ENCODE measurements around the gene ARMC12.

The ARMC12 gene

GRCh38 chr6:35717449-35718374 lies 19.1 kb upstream of the ARMC12 start:
- in situ Hi-C loops (cut with MboI; ENCODE audit: low sequenced_read_pairs), result no loop called here

GRCh38 chr6:35718375-35718736 lies 18.5 kb upstream of the ARMC12 start:
- in situ Hi-C loops (cut with MboI; ENCODE audit: low sequenced_read_pairs), result no loop called here

DNA sequence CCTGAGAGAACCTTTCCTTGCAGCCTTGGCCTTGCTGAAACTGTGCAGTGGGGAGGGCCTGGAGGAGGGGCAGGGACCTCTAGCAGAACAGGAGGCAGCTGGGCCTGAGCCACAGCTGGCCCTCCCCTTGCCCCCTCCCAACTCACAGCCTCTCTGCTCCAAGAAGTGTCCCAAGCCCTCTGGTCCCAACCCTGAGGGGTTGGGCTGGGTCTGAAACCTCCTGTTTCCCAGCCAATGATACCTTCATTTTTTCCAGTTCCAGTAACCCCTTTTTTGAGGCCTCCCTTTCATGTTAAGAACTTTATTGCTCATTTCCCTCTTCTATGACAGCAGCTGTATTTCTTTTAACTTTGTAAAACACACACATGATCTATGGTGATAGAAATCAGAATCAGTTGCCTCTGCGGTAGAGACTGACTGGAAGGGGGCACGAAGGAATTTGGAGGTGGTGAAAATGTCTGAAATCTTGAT lies 17.9 kb upstream of the ARMC12 start:
- in situ Hi-C loops (cut with MboI; ENCODE audit: low sequenced_read_pairs), result no loop called here

- in situ Hi-C loops (cut with MboI; ENCODE audit: low sequenced_read_pairs), result no loop called here
Measured at GRCh38 chr6:35719404-35719829, 17.4 kb upstream of the ARMC12 start.

- in situ Hi-C loops (cut with MboI; ENCODE audit: low sequenced_read_pairs), result no loop called here
Measured at GRCh38 chr6:35719830-35720733, 16.8 kb upstream of the ARMC12 start.

- in situ Hi-C loops (cut with MboI; ENCODE audit: low sequenced_read_pairs), result no loop called here
Measured at GRCh38 chr6:35722121-35722761, 14.6 kb upstream of the ARMC12 start.

- in situ Hi-C loops (cut with MboI; ENCODE audit: low sequenced_read_pairs), result no loop called here
Measured at GRCh38 chr6:35723587-35723986, 13.2 kb upstream of the ARMC12 start.

DNA sequence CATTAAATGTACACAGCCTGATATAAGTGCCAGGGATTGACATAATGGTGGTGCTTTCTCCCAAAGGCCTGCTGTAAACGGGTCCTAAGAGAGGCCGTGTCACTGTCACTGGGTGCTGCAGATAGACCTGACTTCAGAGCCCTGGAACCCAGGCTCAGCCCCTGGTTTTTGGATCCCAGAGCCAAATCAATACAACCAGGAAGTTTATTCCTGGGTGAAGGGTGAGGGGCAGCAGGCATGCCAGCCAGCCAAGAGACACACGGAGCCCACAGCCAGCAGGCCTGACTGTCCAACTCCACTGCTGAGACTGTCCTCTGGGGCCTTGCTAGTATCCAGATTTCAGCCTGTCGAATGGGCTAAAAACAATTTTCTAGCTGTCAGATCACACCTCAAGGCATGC lies 12.8 kb upstream of the ARMC12 start:
- in situ Hi-C loops (cut with MboI; ENCODE audit: low sequenced_read_pairs), result no loop called here

DNA sequence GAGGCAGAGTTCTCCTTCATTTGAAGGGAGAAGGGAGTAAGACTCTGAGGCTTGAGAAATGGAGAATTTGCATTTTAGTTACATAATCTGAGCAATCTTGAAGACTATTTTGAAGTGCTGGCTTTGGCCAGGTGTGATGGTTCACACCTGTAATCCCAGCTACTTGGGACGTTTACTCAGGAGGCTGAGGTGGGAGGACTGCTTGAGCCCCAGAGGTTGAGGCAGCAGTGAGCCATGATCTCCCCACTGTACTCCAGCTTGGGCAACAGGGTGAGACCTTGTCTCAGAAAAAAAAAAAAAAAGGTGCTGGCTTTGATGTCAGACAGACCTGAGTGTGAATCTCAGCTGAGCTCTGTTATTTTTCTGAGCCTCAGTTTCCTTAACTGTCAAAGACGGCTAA lies 12.4 kb upstream of the ARMC12 start:
- in situ Hi-C loops (cut with MboI; ENCODE audit: low sequenced_read_pairs), result no loop called here

GRCh38 chr6:35725081-35725708 lies 11.6 kb upstream of the ARMC12 start:
- in situ Hi-C loops (cut with MboI; ENCODE audit: low sequenced_read_pairs), result no loop called here

DNA sequence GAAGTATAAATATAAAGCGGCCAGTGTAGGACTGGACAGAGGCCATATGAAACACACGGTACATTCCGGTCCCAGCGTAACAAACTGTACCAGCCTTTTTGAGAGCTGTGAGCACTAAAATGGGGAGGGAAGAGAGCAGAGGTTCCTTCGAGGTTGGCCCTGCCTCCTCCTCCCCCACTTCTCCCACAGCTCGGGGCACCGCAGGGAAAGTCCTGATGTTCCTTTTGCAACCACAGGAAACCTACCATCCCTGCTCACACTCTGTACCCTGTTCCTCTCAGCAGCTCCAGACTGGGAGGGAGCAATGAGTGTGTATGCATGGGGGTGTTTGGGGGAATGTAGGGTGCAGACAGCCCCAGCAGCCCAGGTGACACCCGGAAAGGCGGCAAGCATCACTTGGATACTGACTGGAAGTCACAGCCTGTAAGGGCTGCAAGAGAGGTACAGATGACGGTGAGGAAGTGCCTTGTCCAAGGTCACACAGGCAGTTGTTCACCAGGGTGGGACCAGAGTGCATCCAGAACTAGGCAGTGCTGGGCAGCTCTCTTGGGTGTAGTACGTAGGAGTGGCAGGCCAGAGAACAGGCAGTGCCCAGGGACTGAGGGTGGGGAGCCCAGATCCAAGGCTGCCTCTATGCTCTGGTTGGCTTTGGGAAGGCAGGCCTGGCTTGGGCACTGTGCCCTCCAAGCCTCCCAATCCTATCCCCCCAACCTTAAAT lies 11.0 kb upstream of the ARMC12 start:
- in situ Hi-C loops (cut with MboI; ENCODE audit: low sequenced_read_pairs), result no loop called here

DNA sequence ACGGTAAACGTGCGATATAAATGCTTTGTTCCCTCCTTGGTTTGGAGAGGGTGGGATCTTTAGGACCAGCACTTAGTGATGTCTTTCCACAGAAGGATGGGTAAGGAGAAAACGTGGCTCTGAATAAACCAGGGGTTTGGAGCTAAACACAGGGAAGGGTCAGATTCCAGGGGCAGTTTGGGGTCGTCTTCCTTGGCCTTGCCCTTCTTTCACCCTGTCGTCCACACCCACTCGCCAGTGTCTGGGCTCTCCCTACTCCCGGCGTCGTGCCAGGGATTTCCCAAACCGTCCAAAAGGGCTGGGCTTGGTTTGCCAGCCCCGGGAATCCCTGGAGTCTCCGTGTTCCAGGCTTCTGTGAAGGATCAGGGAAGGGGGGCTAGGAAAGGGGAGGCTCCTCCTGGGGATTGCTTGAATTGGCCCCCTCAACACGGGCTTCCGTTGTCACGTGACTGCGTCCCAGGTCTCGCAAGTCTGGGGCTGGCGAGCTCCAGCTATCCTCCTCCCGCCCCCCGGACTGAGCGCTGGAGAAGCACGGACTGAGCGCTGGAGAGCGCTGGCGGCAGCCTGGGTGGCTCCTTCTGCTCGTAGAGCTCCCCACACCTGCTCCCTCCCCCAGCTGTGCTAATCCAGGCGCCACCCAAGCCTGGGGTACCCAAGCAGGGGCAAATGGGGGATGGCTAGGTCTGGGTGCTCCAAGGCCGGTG lies 9.4 kb upstream of the ARMC12 start:
- in situ Hi-C loops (cut with MboI; ENCODE audit: low sequenced_read_pairs), result no loop called here

- in situ Hi-C loops (cut with MboI; ENCODE audit: low sequenced_read_pairs), result no loop called here
Measured at GRCh38 chr6:35727935-35728682, 8.7 kb upstream of the ARMC12 start.

GRCh38 chr6:35728683-35729678 lies 7.9 kb upstream of the ARMC12 start:
- in situ Hi-C loops (cut with MboI; ENCODE audit: low sequenced_read_pairs), result no loop called here

DNA sequence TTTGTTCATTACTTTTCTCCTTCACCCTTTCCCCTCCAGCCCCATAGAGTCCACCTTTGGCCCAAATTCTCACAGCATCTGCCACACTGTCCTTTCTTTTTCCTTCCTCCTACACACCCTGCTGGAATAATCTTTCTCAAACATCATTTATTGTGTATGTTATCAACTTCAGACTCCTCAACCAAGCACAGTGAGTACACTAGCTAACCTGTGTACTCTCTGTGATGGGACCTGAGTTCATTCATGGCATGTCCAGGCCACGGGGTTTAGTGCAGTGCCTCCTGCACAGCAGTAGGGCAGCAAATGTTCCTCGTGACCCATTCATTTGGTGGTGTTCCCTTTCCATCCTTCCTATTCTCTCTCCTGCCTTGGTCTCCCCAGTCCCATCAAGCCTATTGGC lies 7.1 kb upstream of the ARMC12 start:
- in situ Hi-C loops (cut with MboI; ENCODE audit: low sequenced_read_pairs), result loop anchor here (10.0 kb wide), 1 partner anchor 435 kb away; the partner anchor contains the start of gene DEF6

- in situ Hi-C loops (cut with MboI; ENCODE audit: low sequenced_read_pairs), result loop anchor here (10.0 kb wide), 1 partner anchor 436 kb away; the partner anchor contains the start of gene DEF6
Measured at GRCh38 chr6:35730745-35731413, 6.0 kb upstream of the ARMC12 start.

DNA sequence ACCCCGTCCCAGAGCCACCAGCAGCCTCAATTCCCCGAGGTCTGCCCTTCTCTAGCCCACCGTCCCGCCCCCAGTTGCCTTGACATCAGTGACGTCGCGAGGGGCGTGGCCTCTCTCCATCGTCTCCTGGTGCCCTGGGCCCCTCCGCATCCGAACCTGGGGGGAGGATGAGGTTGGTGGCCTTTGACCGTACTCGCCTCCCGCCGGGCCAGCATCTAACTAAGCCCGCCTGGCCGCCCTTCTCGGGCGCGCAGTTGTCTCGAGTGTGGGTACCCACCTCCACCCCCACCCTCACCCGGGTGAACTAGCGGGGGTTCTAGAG lies 5.5 kb upstream of the ARMC12 start:
- in situ Hi-C loops (cut with MboI; ENCODE audit: low sequenced_read_pairs), result loop anchor here (10.0 kb wide), 1 partner anchor 437 kb away; the partner anchor contains the start of gene DEF6
